Measurements from ENCODE around the gene PPP1R8. TPM values are rescaled to one million over a fixed set of nuclear protein-coding genes. Genes with fewer than 3 reads are reported as not detected.

PPP1R8 gene
- total RNA-seq, 1 donor: 31.4 TPM

GRCh38 chr1:27886744-27887143, 56.2 kb downstream of the PPP1R8 start:
- Histone ChIP-seq H3K4me3 (ENCODE audit: low read length) (no peak overlapping the region), H3K9me3 (ENCODE audit: low read depth, low read length) (no peaks in the 10 kb centered on the region), H3K27me3 (ENCODE audit: insufficient read depth, low read length) (no peaks in the 10 kb centered on the region), H3K4me1 (ENCODE audit: insufficient read depth, low read length) (peaks cover 99% of the 10 kb centered on the region)

GRCh38 chr1:27887215-27888021, 56.8 kb downstream of the PPP1R8 start:
- Histone ChIP-seq H3K4me1 (ENCODE audit: insufficient read depth, low read length) (peaks cover 99% of the 10 kb centered on the region), H3K27me3 (ENCODE audit: insufficient read depth, low read length) (no peaks in the 10 kb centered on the region), H3K9me3 (ENCODE audit: low read depth, low read length) (no peaks in the 10 kb centered on the region), H3K4me3 (ENCODE audit: low read length) (no peak overlapping the region)

- Histone ChIP-seq H3K4me3 (ENCODE audit: low read length) (no peak overlapping the region), H3K27me3 (ENCODE audit: insufficient read depth, low read length) (no peaks in the 10 kb centered on the region), H3K4me1 (ENCODE audit: insufficient read depth, low read length) (peaks cover 84% of the 10 kb centered on the region), H3K9me3 (ENCODE audit: low read depth, low read length) (no peaks in the 10 kb centered on the region)
Measured at GRCh38 chr1:27889506-27889905, 58.9 kb downstream of the PPP1R8 start.

- Histone ChIP-seq H3K27me3 (ENCODE audit: insufficient read depth, low read length) (no peaks in the 10 kb centered on the region), H3K4me3 (ENCODE audit: low read length) (no peak overlapping the region), H3K9me3 (ENCODE audit: low read depth, low read length) (no peaks in the 10 kb centered on the region), H3K4me1 (ENCODE audit: insufficient read depth, low read length) (peaks cover 66% of the 10 kb centered on the region)
Measured at GRCh38 chr1:27891196-27891889, 60.8 kb downstream of the PPP1R8 start.

GRCh38 chr1:27894521-27894920, 63.9 kb downstream of the PPP1R8 start:
- Histone ChIP-seq H3K27me3 (ENCODE audit: insufficient read depth, low read length) (no peaks in the 10 kb centered on the region), H3K4me3 (ENCODE audit: low read length) (no peak overlapping the region), H3K4me1 (ENCODE audit: insufficient read depth, low read length) (peaks cover 34% of the 10 kb centered on the region), H3K9me3 (ENCODE audit: low read depth, low read length) (no peaks in the 10 kb centered on the region)

Other genes starting within 250 kb of the PPP1R8 start
- gene AHDC1, start 226.6 kb upstream of the PPP1R8 start, total RNA-seq: 3.3 TPM
- 123 TPM for gene FGR, start 195.6 kb upstream of the PPP1R8 start, total RNA-seq
- gene IFI6, start 158.6 kb upstream of the PPP1R8 start, total RNA-seq: 85.6 TPM
- gene FAM76A, start 104.8 kb upstream of the PPP1R8 start, total RNA-seq: 18.7 TPM
- gene STX12, start 57.6 kb upstream of the PPP1R8 start, total RNA-seq: 45.4 TPM
- gene THEMIS2, start 41.8 kb downstream of the PPP1R8 start, total RNA-seq: 270 TPM
- gene RPA2, start 83.8 kb downstream of the PPP1R8 start, total RNA-seq: 16.4 TPM
- 0.10 TPM for gene SMPDL3B, start 104.2 kb downstream of the PPP1R8 start, total RNA-seq
- 14.1 TPM for gene XKR8, start 129.2 kb downstream of the PPP1R8 start, total RNA-seq